Suprapubic skin (tissue), 4 donors: ENCODE measurements around the gene SGF29. TPM values are rescaled to one million over a fixed set of nuclear protein-coding genes. Genes with fewer than 3 reads are reported as not detected.

Experiments used
- DNase-seq, 2 donors: peaks; one replicate each; pipeline ENCODE4 v3.0.0-alpha.2; 2019; ENCODE audit warnings: low spot score in 2 of 2
- H3K27ac ChIP-seq: fragments of 200-600 bp; sonication (generic); one replicate; pipeline ENCODE4 v1.5.1; 2019
- H3K27me3 ChIP-seq: fragments of 200-600 bp; sonication (generic); one replicate; pipeline ENCODE4 v1.5.1; 2019
- H3K36me3 ChIP-seq: fragments of 200-600 bp; sonication (generic); one replicate; pipeline ENCODE4 v1.5.1; 2019
- H3K4me1 ChIP-seq: fragments of 200-600 bp; sonication (generic); one replicate; pipeline ENCODE4 v1.5.1; 2019
- H3K4me3 ChIP-seq: fragments of 200-600 bp; sonication (generic); one replicate; pipeline ENCODE4 v1.5.1; 2019; ENCODE audit warnings: mild to moderate bottlenecking
- H3K9me3 ChIP-seq: fragments of 200-600 bp; sonication (generic); one replicate; pipeline ENCODE4 v1.5.1; 2019
- CTCF ChIP-seq, 2 donors: fragments of 200-600 bp in 1 of 2; fragments of 450-650 bp in 1 of 2; sonication (generic) in 1 of 2; IDR thresholded peaks; one replicate each; pipeline ENCODE4 v1.5.1; 2016 to 2019; ENCODE audit warnings: antibody characterized with exemption in 2 of 2, mild to moderate bottlenecking in 1 of 2, moderate library complexity in 1 of 2
- EP300 ChIP-seq: sonication (generic); formaldehyde crosslinking; IDR thresholded peaks from one replicate; pipeline ENCODE4 v1.6.1; 2017; ENCODE audit warnings: antibody characterized with exemption
- POLR2A ChIP-seq, 2 donors: fragments of 450-650 bp; IDR thresholded peaks; one replicate each; pipeline ENCODE4 v1.6.1; 2017; ENCODE audit warnings: antibody characterized with exemption in 2 of 2, mild to moderate bottlenecking in 2 of 2, moderate library complexity in 2 of 2
- POLR2AphosphoS5 ChIP-seq, 3 donors: sonication (generic); formaldehyde crosslinking; IDR thresholded peaks; one replicate each; pipeline ENCODE4 v1.6.1; 2017; ENCODE audit warnings: antibody characterized with exemption in 3 of 3
- WGBS: methylation state at CpG from one replicate; pipeline ENCODE4 v1.1.5; 2018; 5-methylcytosine and 5-hydroxymethylcytosine counted together
- total RNA-seq, 4 donors: library from RNA; depleted of rRNA; stranded (reverse); fragments of >200 nt; gene quantifications; one replicate each; pipeline ENCODE4 v1.1.0, GENCODE V29; 2016

SGF29 gene
- total RNA-seq, 4 donors from 2014 or later: 20.2 to 36.1 (median 24.8) TPM

DNA sequence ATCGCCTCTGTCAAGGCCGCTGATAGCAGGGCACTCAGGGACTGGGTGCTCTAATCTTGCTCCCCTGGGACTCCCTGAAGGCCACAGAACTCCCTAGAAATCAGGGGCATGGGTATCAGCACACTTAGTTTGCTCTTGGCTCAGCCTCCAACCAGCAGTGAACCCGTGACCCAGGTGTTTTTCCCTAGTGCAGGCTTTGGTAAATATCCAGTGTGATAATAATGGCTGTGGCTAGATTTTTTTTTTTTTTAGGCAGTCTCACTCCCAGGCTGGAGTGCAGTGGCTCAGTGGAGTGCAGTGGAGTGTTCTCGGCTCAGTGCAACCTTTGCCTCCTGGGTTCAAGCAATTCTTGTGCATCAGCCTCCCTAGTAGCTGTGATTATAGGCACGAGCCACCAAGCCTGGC, 25.3 kb upstream of the SGF29 start:
- DNase-seq: no peak
- TF ChIP-seq POLR2A (IDR thresholded peaks at IDR 0.05) (no peak), POLR2AphosphoS5 (IDR thresholded peaks at IDR 0.05) (no peak), EP300 (no peak), CTCF (IDR thresholded peaks at IDR 0.05) (no peak)
- Histone ChIP-seq H3K9me3 (no peaks in the 10 kb centered on the region), H3K27ac (no peak overlapping the region), H3K27me3 (no peaks in the 10 kb centered on the region), H3K4me3 (no peak overlapping the region), H3K36me3 (peaks cover 4% of the 10 kb centered on the region), H3K4me1 (peaks cover 11% of the 10 kb centered on the region)
- WGBS: 82% methylated on average over 5 of the region's 5 CpGs

- no peak for TF ChIP-seq CTCF (IDR thresholded peaks at IDR 0.05)
- TF ChIP-seq POLR2A (IDR thresholded peaks at IDR 0.05): no peak
- Histone ChIP-seq H3K27me3 (no peaks in the 10 kb centered on the region), H3K9me3 (no peaks in the 10 kb centered on the region), H3K4me3 (no peak overlapping the region), H3K27ac (no peak overlapping the region), H3K4me1 (peaks cover 14% of the 10 kb centered on the region), H3K36me3 (peaks cover 4% of the 10 kb centered on the region)
- no peak for DNase-seq
Measured at GRCh38 chr16:28529124-28529523, 24.6 kb upstream of the SGF29 start.

- peaks cover 35% of the 10 kb centered on the region for H3K4me1 ChIP-seq
- 61% methylated on average over 9 of the region's 9 CpGs for WGBS
- peak; percentile 85 to 89 for DNase-seq
- H3K4me3 ChIP-seq: no peak overlapping the region
- H3K9me3 ChIP-seq: no peaks in the 10 kb centered on the region
- peaks cover 3% of the 10 kb centered on the region for H3K36me3 ChIP-seq
- TF ChIP-seq CTCF (IDR thresholded peaks at IDR 0.05) (no peak), POLR2AphosphoS5 (IDR thresholded peaks at IDR 0.05) (peak in 1 of 3 donors; percentile 56)
- H3K27me3 ChIP-seq: no peaks in the 10 kb centered on the region
- peak overlapping the region; percentile 76 for H3K27ac ChIP-seq
Measured at GRCh38 chr16:28531777-28532744, 21.7 kb upstream of the SGF29 start.

- Histone ChIP-seq H3K36me3 (no peaks in the 10 kb centered on the region), H3K4me1 (peaks cover 45% of the 10 kb centered on the region), H3K27me3 (no peaks in the 10 kb centered on the region), H3K9me3 (no peaks in the 10 kb centered on the region), H3K27ac (peak overlapping the region; percentile 76), H3K4me3 (no peak overlapping the region)
- TF ChIP-seq CTCF (IDR thresholded peaks at IDR 0.05): no peak
- TF ChIP-seq POLR2A (IDR thresholded peaks at IDR 0.05): no peak
- TF ChIP-seq POLR2AphosphoS5 (IDR thresholded peaks at IDR 0.05): no peak
- no peak for TF ChIP-seq EP300
- no peak for DNase-seq
- 83% methylated on average over 5 of the region's 5 CpGs for WGBS
Measured at GRCh38 chr16:28532940-28533647, 20.6 kb upstream of the SGF29 start.
